Measurements from ENCODE around the gene RPS6KA2.

The RPS6KA2 gene

DNA sequence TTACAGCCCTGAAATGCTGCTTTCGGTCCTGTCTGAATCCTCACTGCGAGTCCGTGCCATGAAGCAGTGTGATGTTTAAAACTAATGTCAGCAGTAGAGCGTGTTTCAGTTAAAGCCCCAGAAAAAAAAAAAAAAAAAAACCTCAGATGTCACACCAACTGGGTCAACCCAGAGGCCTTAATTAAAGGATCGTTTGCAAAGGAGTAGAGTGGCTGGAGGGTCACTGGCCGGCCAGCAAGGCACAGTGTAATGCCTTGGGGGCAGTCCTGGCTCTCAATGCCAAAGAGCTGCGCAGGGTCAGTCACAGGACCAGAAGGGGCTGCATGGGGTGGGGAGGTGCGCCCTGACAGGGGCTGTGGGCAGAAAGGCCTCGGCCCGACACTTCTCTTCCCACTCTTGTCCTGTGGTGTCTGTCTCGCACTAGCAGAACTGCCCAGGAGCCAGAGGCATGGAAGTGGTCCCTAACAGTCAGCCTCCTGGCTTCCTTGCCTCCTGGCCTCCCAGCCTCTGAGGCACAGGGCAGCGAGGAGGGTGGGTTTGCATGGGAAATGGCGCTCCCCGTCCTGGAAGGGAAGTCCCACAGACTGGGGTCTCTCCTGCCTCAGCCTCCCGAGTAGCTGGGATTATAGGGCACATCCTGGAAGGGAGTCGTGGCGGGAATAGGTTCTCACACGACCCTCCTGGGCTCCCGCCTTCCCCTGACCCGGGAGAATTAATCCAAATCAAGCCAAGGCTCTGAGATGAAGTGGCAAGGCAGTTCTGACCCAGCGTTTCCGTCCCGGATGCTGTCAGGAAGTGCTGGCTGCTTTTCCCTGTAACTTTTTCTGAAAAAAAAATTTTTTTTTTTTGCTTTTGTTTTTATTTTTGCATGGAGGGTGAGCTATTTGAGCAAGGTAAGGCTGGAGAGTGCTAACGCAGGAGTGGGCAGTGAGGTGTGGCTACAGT, 190.6 kb downstream of the RPS6KA2 start:
- in situ Hi-C loops (cut with MboI; ENCODE audit: low sequenced_read_pairs): no loop called here

DNA sequence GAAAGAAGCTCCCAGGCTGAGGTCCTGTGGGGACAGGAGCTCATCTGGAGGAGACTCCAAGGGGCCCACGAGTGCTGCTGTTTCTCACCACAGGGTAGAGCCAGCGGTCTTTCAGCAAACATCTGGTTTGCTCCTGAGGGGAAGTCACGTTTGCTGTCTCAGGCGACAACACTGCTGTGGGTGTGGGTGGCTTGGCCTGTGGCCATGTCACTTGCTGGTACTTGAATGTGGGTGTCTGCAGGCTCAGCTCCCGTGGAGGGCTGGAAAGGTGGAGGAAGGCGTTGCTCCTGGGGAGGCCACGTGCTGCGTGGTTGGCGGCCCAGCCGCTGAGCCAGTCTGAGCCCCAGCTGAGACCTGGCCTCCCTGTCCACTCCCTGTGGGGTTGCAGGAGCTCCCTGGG, 191.5 kb downstream of the RPS6KA2 start:
- in situ Hi-C loops (cut with MboI; ENCODE audit: low sequenced_read_pairs): no loop called here

DNA sequence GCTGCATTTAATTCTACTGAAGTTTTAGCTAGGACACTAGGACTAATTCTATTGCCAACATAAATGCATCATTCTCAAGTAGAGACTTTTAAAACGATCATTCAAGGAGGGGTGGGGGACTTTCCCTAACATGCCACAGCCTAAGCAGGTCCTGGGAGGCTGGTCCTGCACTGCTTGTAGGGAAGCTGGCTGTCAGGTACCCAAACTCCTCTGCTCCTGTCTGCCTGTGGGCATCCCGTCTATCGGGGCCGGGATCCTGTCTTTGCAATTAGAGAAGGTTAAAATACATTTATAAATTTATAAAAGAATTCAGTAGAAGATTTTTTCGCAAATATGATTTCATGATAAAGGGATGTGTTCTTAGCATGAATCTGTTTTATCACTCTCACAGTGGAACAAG, 192.7 kb downstream of the RPS6KA2 start:
- in situ Hi-C loops (cut with MboI; ENCODE audit: low sequenced_read_pairs): no loop called here

DNA sequence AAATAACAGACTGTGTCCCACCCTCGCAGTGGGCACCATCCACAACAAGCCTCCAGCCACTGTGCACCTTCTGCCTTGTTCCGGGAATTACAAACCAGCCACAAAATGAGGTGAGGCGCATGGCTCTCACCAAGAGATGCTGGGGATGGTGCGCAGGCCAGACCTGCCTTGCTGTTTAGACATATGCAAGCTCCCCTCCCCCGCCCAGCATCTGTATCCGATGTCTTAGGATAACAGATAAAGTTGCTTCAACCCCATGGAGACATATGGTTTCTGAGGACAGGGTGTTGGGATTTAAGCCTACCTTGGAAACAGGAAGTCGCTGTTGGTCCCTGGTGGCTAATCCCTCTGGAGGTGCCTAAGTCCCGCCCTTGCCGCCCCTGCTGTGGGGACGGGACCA, 194.0 kb downstream of the RPS6KA2 start:
- in situ Hi-C loops (cut with MboI; ENCODE audit: low sequenced_read_pairs): no loop called here

DNA sequence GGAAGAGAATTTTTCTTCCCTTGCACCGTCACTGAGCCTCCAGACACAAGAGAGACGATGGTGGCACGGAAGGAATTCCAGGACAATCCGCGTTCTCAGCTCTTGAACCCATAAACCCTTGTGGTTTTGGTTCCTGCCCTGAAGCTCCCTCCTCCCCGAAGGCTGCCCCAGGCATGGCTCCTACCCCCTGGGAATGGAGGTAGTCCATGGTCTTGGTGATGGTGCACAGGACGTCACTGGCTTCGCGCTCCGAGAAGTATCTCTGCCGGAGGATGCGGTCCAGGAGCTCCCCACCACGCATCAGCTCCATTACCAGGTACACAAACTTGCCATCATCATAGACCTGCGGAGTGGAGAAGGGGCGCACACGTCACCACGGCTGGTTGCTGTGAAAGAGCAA, 196.8 kb downstream of the RPS6KA2 start:
- in situ Hi-C loops (cut with MboI; ENCODE audit: low sequenced_read_pairs): no loop called here

DNA sequence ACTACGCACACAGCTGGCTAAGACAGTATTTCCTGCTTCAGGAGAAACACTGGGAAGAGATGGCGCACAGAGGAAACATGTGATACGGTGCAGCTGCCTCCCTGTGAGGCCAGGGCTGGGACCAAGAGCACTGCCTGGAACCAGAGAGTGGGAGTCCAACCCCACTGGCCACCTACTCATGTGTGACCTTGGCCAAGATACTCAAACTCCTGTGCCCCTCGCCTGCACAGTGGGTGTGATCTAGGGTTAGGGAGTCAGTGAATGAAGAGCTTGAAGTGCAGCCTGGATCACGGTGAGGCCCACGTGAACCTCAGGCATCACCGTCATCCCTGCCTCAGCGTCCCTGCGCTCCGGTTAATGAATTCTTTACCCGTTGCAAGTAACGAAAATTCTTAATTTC, 202.6 kb downstream of the RPS6KA2 start:
- in situ Hi-C loops (cut with MboI; ENCODE audit: low sequenced_read_pairs): no loop called here

DNA sequence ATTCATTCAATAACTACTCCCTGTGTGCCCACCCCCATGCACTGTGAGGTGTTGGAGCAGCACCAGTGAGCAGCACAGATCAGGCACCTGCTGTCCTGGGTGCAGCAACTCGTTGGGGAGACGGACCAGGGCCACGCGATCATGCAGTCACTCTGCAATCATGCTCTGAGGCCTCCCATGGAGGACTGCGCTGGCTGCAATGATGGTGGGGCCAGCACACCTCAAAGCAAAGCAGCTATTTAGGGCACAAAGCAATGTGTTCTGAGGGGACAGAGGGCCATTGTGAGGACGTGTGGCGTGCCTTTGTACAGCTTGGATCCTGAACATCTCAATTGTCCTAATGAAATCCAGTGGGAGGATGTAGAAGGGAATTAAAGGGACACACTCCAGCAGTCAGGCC, 203.3 kb downstream of the RPS6KA2 start:
- in situ Hi-C loops (cut with MboI; ENCODE audit: low sequenced_read_pairs): no loop called here

DNA sequence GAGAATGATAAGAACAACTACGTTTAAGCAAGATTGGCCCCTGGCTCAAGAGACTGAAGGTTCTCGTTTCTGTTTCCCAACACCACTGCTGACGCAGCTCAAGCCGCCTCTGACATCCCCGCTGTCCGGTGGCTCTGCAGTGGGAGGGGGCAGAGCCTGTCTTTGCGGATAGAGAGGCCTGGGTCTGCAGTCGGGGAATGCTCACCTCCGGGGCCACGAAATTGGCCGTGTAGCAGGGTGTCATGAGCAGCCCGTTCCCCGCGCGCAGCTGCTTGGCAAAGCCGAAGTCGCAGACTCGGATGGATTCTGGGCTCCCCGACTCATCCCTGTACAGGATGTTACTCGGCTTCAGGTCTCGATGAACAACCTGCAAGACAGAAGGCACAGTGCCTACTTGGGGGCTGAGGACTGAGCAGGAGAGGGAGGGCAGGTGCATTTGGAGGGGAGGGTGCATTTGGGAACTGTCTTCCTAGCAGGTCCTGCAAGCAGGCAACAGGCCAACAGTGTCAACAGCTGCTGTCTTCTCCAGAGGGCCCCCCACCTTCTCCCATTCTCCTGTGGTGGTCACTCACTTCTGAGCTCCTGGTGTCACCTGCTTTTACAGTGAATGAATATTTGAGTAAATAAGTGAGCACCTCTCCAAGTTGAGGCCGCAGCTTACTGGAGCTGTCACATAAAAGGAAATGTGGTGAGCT, 203.9 kb downstream of the RPS6KA2 start:
- in situ Hi-C loops (cut with MboI; ENCODE audit: low sequenced_read_pairs): no loop called here

DNA sequence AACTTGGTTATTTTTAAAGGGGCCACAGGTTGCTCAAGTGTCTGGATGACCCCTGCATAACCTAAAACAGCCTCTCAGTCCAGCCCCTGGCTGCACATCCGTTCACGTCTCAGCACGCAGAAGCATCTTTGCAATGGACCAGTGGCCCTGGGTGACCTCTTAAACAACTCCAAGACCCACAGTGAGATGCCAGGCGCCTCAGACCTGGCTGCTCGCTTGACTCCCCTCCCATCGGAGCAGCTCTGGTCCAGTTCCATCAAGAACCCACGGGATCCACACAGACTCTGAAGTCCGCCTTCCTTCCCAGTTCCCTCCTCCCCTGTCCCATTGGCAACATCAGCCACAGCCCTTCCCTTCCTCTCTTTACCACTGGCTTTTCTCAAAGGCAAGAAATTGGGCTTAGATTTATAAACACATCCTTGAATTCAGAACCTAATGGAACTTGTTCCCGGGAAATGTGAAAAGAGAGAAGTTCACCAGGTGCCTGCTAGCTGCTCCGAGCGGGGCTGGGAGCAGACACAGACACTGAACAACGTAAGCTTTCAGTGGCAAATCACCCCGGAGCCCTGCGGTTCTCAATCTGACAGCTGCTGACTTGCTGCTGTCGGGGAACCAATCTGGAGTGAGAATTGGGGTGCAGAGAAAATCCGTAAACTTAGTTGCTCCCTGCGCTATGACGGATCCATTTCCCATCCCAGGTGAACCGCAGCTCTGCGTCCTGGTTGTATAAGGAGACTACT, 204.7 kb downstream of the RPS6KA2 start:
- in situ Hi-C loops (cut with MboI; ENCODE audit: low sequenced_read_pairs): no loop called here

DNA sequence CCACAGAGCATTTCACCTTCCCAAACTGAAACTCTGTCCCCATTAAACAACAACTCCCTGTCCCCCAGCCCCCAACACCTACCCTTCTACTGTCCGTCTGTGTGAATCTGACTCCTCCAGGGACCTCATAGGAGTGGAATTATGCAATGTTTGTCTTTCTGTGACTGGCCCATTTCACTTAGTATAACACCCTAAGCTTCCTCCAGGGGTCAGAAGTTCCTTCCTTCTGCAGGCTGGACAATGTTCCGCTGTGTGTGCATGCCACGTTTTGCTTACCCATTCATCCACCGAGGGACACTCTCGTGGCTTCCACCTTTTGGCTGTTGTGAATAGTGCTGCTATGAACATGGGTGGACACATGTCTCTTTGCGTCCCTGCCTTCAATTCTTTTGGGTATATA, 206.7 kb downstream of the RPS6KA2 start:
- in situ Hi-C loops (cut with MboI; ENCODE audit: low sequenced_read_pairs): no loop called here

DNA sequence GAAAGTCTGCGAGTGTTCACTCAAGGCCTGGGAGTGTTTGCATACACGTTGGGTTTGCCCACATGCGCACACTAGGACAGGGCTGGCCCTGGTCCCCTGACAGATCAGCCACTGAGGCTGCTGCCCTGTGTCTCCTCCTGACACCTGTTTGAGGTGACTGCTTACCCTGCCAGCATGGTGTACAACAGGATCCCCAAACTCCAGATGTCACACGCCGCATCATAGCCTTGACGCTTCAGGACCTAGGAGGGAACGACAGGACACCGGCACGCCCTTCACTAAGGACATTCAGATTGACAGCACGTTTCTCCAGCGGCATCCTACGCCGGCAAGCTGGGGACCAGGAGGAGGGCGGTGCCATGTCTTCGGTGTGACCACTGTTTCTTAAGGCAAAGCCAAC, 207.3 kb downstream of the RPS6KA2 start:
- in situ Hi-C loops (cut with MboI; ENCODE audit: low sequenced_read_pairs): no loop called here

DNA sequence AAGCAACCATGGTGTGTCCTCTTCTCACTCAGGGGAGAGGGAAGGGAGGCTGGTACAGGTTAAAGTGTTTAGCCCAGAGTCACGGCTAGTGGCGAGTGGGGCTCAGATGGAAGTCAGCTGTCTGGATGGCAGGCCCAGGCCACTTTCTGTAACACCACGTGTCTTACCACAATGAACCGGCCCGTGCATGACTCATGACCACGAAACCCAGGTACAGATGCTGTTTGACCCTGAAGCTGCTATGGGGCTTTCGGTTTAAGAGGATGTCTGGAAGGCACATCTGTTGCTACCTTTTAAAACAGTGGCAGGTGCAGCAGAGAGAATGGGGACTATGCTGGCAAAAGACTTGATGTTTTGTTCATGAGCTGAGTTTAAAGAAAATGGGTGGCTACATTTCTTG, 207.8 kb downstream of the RPS6KA2 start:
- in situ Hi-C loops (cut with MboI; ENCODE audit: low sequenced_read_pairs): no loop called here

DNA sequence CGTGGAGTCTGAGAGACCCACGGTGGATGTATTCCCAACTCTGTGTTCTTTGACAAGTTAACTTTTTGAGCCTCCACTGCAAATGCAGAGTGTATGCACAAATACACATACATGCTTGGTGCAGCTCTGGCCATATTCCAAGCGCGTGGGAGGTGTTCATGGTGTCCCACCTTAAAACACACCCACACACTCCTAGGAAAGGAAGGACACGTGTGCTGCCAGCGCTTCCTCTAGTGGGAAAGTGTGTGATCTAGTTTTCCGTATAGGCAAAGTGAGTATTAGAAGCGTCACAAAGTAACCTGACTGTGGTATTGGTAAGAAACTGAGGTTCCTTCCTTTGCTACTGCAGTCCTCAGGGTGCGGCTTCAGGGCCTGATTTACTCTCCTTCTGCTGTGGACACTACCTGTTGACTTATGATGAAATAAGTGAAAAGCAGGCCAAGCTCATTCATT, 208.3 kb downstream of the RPS6KA2 start:
- in situ Hi-C loops (cut with MboI; ENCODE audit: low sequenced_read_pairs): no loop called here

DNA sequence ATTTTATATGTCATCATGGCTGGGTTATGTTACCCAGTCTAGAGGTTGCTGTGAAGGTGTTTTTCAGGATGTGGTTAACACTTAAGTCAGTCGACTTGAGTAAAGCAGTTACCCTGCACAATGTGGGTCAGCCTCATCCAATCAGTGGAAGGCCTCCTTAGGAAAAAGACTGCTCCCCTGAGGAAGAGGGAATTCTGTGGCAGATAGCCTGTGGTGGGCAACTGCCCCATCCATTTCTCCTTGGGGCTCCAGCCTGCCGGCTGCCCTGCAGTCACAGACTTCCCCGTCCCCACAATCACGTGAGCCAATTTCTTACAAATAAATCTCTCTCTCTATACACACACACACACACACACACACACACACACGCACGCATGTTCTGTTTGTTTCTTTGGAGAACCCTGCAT, 209.8 kb downstream of the RPS6KA2 start:
- in situ Hi-C loops (cut with MboI; ENCODE audit: low sequenced_read_pairs): no loop called here

DNA sequence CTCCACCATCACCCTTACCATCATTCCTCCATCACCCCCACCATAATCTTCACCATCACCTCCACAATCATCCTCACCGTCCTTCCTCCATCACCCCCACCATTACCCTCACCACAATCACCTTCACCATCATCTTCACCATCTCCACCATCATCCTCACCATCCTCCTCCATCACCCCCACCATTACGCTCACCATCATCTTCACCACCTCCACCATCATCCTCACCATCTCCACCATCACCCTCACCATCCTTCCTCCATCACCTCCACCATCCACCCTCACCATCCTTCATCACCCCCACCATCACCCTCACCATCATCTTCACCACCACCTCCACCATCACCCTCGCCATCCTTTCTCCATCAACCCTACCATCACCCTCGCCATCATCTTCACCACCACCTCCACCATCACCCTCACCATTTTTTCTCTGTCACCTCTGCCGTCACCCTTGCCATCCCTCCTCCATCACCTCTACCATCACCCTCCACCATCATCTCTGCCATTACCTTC, 211.2 kb downstream of the RPS6KA2 start:
- in situ Hi-C loops (cut with MboI; ENCODE audit: low sequenced_read_pairs): no loop called here

DNA sequence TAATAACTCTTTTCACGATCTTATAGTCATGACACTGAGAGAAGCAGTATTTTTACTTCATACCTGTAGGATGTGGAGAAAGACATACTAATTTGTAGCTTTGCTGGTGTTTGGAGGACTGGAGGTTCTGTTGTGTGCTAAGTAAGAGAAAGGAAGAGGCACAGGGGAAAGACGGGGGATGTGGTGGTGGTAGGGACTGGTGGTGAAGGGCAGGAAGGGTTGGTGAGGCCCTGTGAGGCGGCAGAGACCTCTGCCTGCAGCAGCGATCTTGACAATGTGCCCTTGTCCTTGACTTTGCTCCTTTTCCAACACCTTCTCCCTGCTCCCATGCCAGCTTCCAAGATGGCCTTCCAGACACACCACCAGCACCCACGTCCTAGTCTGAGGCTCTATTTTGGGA, 211.7 kb downstream of the RPS6KA2 start:
- in situ Hi-C loops (cut with MboI; ENCODE audit: low sequenced_read_pairs): no loop called here

DNA sequence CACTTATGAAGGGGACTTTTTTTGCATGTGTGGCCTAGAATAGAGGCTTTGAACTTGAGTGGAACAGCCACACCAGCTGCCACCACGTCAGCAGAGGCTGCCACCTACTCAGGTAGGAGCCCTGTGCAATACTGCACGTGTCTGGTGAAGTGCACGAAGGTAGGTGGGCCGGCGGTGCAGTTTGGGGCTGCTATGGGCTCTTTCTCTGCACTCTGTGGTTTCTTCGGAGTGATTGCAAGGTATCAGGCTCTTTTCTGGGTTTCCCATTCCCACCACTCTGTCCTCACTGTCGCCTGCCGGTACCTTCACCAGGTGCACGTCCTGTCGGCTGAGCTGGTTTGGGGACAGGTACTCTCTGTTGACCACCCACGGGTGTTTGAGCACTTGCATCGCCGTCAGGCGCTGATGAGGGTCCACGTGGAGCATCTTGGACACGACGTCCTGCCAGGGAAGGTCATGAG, 213.5 kb downstream of the RPS6KA2 start:
- in situ Hi-C loops (cut with MboI; ENCODE audit: low sequenced_read_pairs): no loop called here

DNA sequence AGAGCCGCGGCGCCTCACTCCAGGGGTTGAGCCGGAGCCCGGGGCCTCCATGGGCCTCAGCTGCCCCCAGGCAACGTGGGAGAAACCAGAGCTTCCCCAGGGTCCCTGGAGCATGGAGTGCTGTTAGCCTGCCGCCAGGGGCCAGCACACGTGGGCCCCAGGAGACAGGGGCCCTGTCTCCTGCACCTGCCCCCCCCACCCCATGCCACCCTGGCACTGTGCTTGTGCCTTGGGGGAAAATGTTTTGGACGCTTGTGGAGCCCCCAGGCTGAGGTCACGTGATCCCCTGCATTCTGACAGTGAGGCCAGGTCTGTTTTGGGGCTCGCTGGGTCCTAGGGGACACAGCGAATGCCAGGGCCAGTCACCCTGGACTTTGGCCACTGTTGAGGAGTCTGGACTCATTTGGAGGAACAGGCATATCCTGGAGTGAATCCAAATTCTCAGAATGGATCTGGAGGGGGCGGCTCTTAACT, 214.1 kb downstream of the RPS6KA2 start:
- in situ Hi-C loops (cut with MboI; ENCODE audit: low sequenced_read_pairs): no loop called here

DNA sequence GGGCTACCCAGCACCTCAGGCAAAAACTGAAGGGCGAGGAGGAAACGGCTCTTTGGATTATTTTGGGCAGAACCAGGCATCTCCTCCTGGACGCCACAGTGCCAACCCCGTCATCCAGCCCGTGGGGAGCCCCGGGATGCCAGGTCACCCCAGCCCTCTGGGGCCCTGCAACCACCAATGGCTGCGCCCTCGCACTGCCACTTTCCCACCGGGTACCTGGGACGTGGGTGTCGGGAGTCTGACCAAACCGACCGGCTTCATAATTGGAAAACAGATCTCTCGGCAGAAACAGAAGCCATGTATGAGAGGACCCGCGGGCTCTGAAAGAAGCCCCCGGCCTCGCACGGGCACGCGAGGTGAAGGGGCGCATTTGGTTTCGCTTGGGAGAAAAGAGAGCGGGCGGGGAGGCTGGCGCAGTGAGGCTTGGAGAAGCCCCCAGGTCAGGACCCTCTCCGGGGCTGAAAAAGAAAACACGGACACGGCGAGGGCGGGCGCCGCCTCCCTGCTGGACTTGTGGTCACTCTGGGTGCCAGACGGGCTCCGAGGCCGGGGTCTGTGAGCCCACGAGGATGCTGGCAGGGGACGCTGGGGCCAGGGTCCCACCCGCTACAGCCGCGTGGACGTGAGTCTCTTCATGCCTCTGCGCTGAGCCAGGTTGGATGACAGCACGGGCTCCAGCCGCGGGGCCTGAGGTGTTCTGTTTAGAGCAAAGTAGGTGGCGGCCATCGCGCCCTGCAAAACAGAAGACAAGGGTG, 214.7 kb downstream of the RPS6KA2 start:
- in situ Hi-C loops (cut with MboI; ENCODE audit: low sequenced_read_pairs): no loop called here

DNA sequence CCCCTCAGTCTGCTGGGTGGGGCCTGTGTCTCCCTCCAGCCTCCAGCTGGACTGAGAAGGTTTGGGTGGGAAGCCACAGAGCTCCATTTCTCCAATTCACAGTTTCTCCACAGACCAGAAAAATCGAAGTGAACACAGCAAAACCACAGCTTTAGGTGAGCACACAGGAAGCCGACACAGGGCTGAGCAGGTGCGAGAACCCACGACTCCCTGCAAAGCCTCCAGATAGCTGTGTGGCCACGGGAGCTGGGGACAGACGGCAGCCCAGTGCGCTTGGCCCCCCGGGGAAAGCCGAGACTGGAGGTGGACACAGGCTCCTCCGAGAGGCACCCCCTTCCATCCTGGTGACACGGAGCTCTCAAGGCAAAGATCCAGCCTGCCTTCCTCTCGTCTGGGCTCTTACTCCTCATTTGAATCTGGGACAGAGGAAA, 215.3 kb downstream of the RPS6KA2 start:
- in situ Hi-C loops (cut with MboI; ENCODE audit: low sequenced_read_pairs): no loop called here

Measured in hTERT RPE-1 (cell line).